ENCODE measurements around the gene DNAJC24. TPM values are rescaled to one million over a fixed set of nuclear protein-coding genes. Genes with fewer than 3 reads are reported as not detected.

Gene DNAJC24
- total RNA-seq, 1 donor from 2014 or later, result 16.4 TPM

- peaks cover 15% of the 10 kb centered on the region for H3K36me3 Mint-ChIP-seq (ENCODE audit: unreplicated experiment)
- no peak for TF ChIP-seq CTCF (IDR thresholded peaks at IDR 0.05)
These were observed 64.2 kb downstream of the DNAJC24 start for GRCh38 chr11:31433851-31434250.

DNA sequence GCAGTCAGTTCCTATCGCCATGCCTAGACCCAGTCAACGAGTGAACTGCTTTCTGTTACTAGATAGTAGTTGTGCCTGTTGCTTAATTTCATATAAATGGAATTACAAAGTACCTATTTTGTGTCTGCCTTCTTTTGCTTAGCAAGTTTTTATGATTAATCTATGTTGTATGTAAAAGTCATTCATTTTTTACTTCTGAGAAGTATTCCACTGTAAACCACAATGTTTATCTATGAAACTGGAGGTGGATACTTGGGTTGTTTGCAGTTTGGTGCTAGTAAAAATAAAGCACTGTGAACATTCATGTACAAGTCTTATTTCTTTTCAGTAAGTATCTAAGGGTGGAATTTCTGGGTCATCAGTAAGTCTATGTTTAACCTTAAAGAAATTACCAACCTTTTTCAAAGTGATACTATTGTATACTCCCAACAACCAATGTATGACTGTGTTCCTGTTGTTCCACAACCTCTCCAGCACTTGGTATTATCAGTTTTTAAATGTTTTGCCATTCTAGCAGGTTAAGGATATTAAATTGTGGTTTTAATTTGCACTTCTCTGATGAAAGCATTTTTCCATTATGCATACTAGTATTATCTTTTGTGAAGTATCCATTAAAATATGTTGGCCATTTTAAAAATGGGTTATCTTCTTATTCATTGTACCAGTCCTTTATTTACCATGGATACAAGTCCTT, 68.2 kb downstream of the DNAJC24 start:
- H3K36me3 Mint-ChIP-seq (ENCODE audit: unreplicated experiment), result peaks cover 3% of the 10 kb centered on the region

More at GRCh38 chr11:31433851-31434250, 64.2 kb downstream of the DNAJC24 start:
- DNase-seq (ENCODE audit: extremely low spot score, unreplicated experiment), result no peak
- no peak overlapping the region for H3K27ac Mint-ChIP-seq (ENCODE audit: unreplicated experiment)
- no peaks in the 10 kb centered on the region for H3K9me3 Mint-ChIP-seq (ENCODE audit: unreplicated experiment)
- peaks cover 16% of the 10 kb centered on the region for H3K4me1 Mint-ChIP-seq (ENCODE audit: unreplicated experiment)
- no peaks in the 10 kb centered on the region for H3K27me3 Mint-ChIP-seq (ENCODE audit: unreplicated experiment)
- no peak overlapping the region for H3K4me3 Mint-ChIP-seq (ENCODE audit: unreplicated experiment)

DNA sequence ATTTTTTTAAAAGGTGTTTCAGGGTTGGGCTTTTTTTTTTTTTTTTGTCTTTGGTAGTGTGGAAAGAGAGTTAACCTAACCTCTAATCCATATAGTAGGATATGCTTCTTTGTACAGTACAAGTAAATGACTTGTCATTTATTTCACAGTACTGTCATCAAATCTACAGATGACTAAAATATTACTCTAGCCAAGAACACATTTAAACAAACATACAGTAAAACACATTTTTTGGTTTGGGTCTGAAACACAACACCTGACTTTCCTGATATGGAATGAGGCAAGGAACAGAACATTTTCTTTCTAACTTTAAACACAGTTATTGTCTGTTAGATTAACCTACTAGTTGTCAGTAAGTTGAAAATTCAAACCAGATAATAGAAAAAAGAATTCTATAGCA, 71.6 kb downstream of the DNAJC24 start:
- TF ChIP-seq CTCF (IDR thresholded peaks at IDR 0.05), result no peak
- no peaks in the 10 kb centered on the region for H3K27me3 Mint-ChIP-seq (ENCODE audit: unreplicated experiment)
- no peak for DNase-seq (ENCODE audit: extremely low spot score, unreplicated experiment)
- H3K36me3 Mint-ChIP-seq (ENCODE audit: unreplicated experiment), result no peaks in the 10 kb centered on the region
- H3K27ac Mint-ChIP-seq (ENCODE audit: unreplicated experiment), result no peak overlapping the region
- no peaks in the 10 kb centered on the region for H3K9me3 Mint-ChIP-seq (ENCODE audit: unreplicated experiment)
- peaks cover 18% of the 10 kb centered on the region for H3K4me1 Mint-ChIP-seq (ENCODE audit: unreplicated experiment)
- no peak overlapping the region for H3K4me3 Mint-ChIP-seq (ENCODE audit: unreplicated experiment)

More for the DNA sequence above, 68.2 kb downstream of the DNAJC24 start:
- Mint-ChIP-seq H3K4me3 (ENCODE audit: unreplicated experiment) (no peak overlapping the region), H3K27me3 (ENCODE audit: unreplicated experiment) (no peaks in the 10 kb centered on the region), H3K9me3 (ENCODE audit: unreplicated experiment) (no peaks in the 10 kb centered on the region), H3K27ac (ENCODE audit: unreplicated experiment) (no peak overlapping the region), H3K4me1 (ENCODE audit: unreplicated experiment) (peaks cover 18% of the 10 kb centered on the region)
- TF ChIP-seq CTCF (IDR thresholded peaks at IDR 0.05), result no peak
- DNase-seq (ENCODE audit: extremely low spot score, unreplicated experiment), result no peak

GRCh38 chr11:31442086-31442485, 72.4 kb downstream of the DNAJC24 start:
- no peaks in the 10 kb centered on the region for H3K9me3 Mint-ChIP-seq (ENCODE audit: unreplicated experiment)
- DNase-seq (ENCODE audit: extremely low spot score, unreplicated experiment), result no peak
- no peak overlapping the region for H3K4me3 Mint-ChIP-seq (ENCODE audit: unreplicated experiment)
- H3K27ac Mint-ChIP-seq (ENCODE audit: unreplicated experiment), result no peak overlapping the region
- no peak for TF ChIP-seq CTCF (IDR thresholded peaks at IDR 0.05)
- H3K36me3 Mint-ChIP-seq (ENCODE audit: unreplicated experiment), result peaks cover under 1% of the 10 kb centered on the region
- no peaks in the 10 kb centered on the region for H3K27me3 Mint-ChIP-seq (ENCODE audit: unreplicated experiment)
- peaks cover 14% of the 10 kb centered on the region for H3K4me1 Mint-ChIP-seq (ENCODE audit: unreplicated experiment)

DNA sequence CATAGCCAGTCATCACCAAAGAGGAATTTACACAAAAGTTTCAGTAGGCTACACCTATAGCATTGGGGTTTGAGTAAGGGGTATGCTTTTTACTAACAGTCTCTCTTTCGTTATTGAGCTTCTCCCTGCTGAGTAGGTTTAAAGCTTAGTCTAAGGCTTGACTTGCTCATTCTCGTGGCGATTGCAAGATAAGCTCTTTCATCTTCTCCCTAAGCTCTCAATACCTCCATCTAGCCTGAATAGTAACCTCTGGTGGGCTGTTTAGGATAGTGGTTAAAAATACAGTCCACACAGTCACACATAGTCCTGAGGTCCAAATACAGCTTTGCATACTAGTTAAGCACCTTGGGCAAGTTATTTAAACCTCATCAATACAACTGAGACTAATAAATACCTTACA, 74.1 kb downstream of the DNAJC24 start:
- H3K27ac Mint-ChIP-seq (ENCODE audit: unreplicated experiment), result no peak overlapping the region
- no peaks in the 10 kb centered on the region for H3K9me3 Mint-ChIP-seq (ENCODE audit: unreplicated experiment)
- DNase-seq (ENCODE audit: extremely low spot score, unreplicated experiment), result no peak
- H3K4me1 Mint-ChIP-seq (ENCODE audit: unreplicated experiment), result peaks cover 3% of the 10 kb centered on the region
- H3K27me3 Mint-ChIP-seq (ENCODE audit: unreplicated experiment), result no peaks in the 10 kb centered on the region
- H3K4me3 Mint-ChIP-seq (ENCODE audit: unreplicated experiment), result no peak overlapping the region
- H3K36me3 Mint-ChIP-seq (ENCODE audit: unreplicated experiment), result peaks cover 6% of the 10 kb centered on the region
- TF ChIP-seq CTCF (IDR thresholded peaks at IDR 0.05), result no peak

Measured in osteocyte (in vitro differentiated cells).